HepG2 (cell line): ENCODE data around the gene DMXL2. TPM values are rescaled to one million over a fixed set of nuclear protein-coding genes. Genes with fewer than 3 reads are reported as not detected.

Experiments used
- ATAC-seq: fragments of 200-7000 bp; cut with Tn5 transposase; 3 replicates; pipeline ENCODE4 v1.9.1; 2020; ENCODE audit warnings: mild to moderate bottlenecking, moderate library complexity
- BruUV-seq: library from RNA; stranded (reverse); fragments of 400-500 nt; replicated peaks from 2 replicates; lab custom pipeline; 2021; lab: Mats Ljungman, UMichigan
- CTCF ChIA-PET: fragments of 300-600 bp; formaldehyde crosslinking; extraction: SDS; loops from one replicate; lab custom pipeline; 2021; ENCODE audit warnings: low total read pairs, inconsistent platforms, low intra/inter-chr PET ratio; lab: Yijun Ruan, JAX
- POLR2A ChIA-PET: fragments of 350-600 bp; sonication (Branson Sonifier 250); formaldehyde crosslinking; loops from one replicate; lab custom pipeline; 2020; ENCODE audit warnings: antibody characterized with exemption, inconsistent platforms; lab: Yijun Ruan, JAX
- DNase-seq: peaks from one replicate; pipeline ENCODE4 v3.0.0-alpha.2; 2015; ENCODE audit warnings: low spot score
- FAIRE-seq: peaks from 3 replicates; lab custom pipeline; 2011; peaks lifted over from hg19 to GRCh38; lab: Jason Lieb, UNC
- H2AFZ ChIP-seq: one replicate; pipeline ENCODE4 v1.6.1; 2011; ENCODE audit warnings: low read length, inconsistent platforms
- H3K27ac ChIP-seq: fragments of 300-600 bp; 3 replicates; pipeline ENCODE4 v1.8.0; 2011; ENCODE audit warnings: mixed run types, mild to moderate bottlenecking, mixed read lengths, low read length, inconsistent platforms; ENCODE audit not compliant: insufficient read depth; ENCODE audit errors: extremely low read length
- H3K27me3 ChIP-seq, 2 experiments: fragments of 200-600 bp in 1 of 2; 2 replicates in 1 of 2; 3 replicates in 1 of 2; pipeline versions ENCODE4 v1.6.0 to v1.8.0; 2011; ENCODE audit warnings: low read length in 2 of 2, mild to moderate bottlenecking in 2 of 2, moderate library complexity in 2 of 2, inconsistent platforms in 1 of 2; ENCODE audit not compliant: insufficient read depth in 2 of 2, control insufficient read depth in 1 of 2
- H3K36me3 ChIP-seq, 2 experiments: fragments of 200-600 bp in 1 of 2; replicated peaks in 1 of 2; 2 replicates in 1 of 2; 3 replicates in 1 of 2; pipeline versions ENCODE4 v1.5.1 to v1.8.0; 2011; ENCODE audit warnings: low read length in 2 of 2, inconsistent platforms in 1 of 2; ENCODE audit not compliant: insufficient read depth in 2 of 2, control insufficient read depth in 1 of 2
- H3K4me1 ChIP-seq: 2 replicates; pipeline ENCODE4 v1.5.1; 2012; ENCODE audit warnings: low read length, inconsistent platforms; ENCODE audit not compliant: insufficient read depth
- H3K4me2 ChIP-seq: 2 replicates; pipeline ENCODE4 v1.6.0; 2011; ENCODE audit warnings: low read depth, low read length, inconsistent platforms
- H3K4me3 ChIP-seq, 3 experiments: fragments of 200-600 bp in 1 of 3; sonication (generic), shearing (Covaris generic) in 1 of 3; replicated peaks in 1 of 3; 2 replicates each; pipeline ENCODE4 v1.5.1; 2011 to 2016; ENCODE audit warnings: low read length in 3 of 3, inconsistent platforms in 2 of 3, low read depth in 2 of 3, mild to moderate bottlenecking in 2 of 3, control low read depth in 1 of 3, mixed read lengths in 1 of 3; ENCODE audit not compliant: insufficient read depth in 1 of 3
- H3K79me2 ChIP-seq: one replicate; pipeline ENCODE4 v1.6.1; 2011; ENCODE audit warnings: low read length, inconsistent platforms; ENCODE audit not compliant: insufficient read depth
- H3K9ac ChIP-seq: 2 replicates; pipeline ENCODE4 v1.6.0; 2011; ENCODE audit warnings: mild to moderate bottlenecking, low read depth, low read length, inconsistent platforms; ENCODE audit not compliant: insufficient read depth
- H3K9me3 ChIP-seq: 2 replicates; pipeline ENCODE4 v1.5.1; 2012; ENCODE audit warnings: mild to moderate bottlenecking, low read length
- H4K20me1 ChIP-seq: 2 replicates; pipeline ENCODE4 v1.6.0; 2011; ENCODE audit warnings: inconsistent platforms, mild to moderate bottlenecking, low read length, moderate library complexity; ENCODE audit not compliant: insufficient read depth
- ETV6 ChIP-seq: sonication (generic); formaldehyde crosslinking; conservative IDR thresholded peaks from 2 replicates; pipeline ENCODE4 v1.4.0; 2020; ENCODE audit warnings: missing genetic modification reagents
- FOXJ3 ChIP-seq: sonication (generic); formaldehyde crosslinking; IDR thresholded peaks from 2 replicates; pipeline ENCODE4 v1.4.0; 2020; ENCODE audit warnings: missing genetic modification reagents, mild to moderate bottlenecking, borderline replicate concordance
- GFI1 ChIP-seq: sonication (generic); formaldehyde crosslinking; IDR thresholded peaks from 2 replicates; pipeline ENCODE4 v1.5.0; 2020; ENCODE audit warnings: missing genetic modification reagents, mild to moderate bottlenecking, borderline replicate concordance
- KAT2B ChIP-seq: fragments of 150-350 bp; IDR thresholded peaks from 2 replicates; pipeline ENCODE4 v1.6.1; 2014; ENCODE audit warnings: low read depth, low read length, borderline replicate concordance
- MAF1 ChIP-seq: sonication (generic); formaldehyde crosslinking; IDR thresholded peaks from 2 replicates; pipeline ENCODE4 v1.5.0; 2020; ENCODE audit warnings: missing genetic modification reagents, borderline replicate concordance
- ZBTB3 ChIP-seq: sonication (generic); formaldehyde crosslinking; IDR thresholded peaks from 2 replicates; pipeline ENCODE4 v1.4.0; 2020; ENCODE audit warnings: low read depth, mild to moderate bottlenecking, moderate library complexity, missing genetic modification reagents, borderline replicate concordance
- ZNF121 ChIP-seq: sonication (generic); formaldehyde crosslinking; IDR thresholded peaks from 2 replicates; pipeline ENCODE4 v1.5.0; 2020; ENCODE audit warnings: mild to moderate bottlenecking, missing genetic modification reagents
- ZNF598 ChIP-seq: sonication (generic); formaldehyde crosslinking; IDR thresholded peaks from 2 replicates; pipeline ENCODE4 v1.5.1; 2020; ENCODE audit warnings: mild to moderate bottlenecking, missing genetic modification reagents, borderline replicate concordance
- ZNF746 ChIP-seq: sonication (generic); formaldehyde crosslinking; IDR thresholded peaks from 2 replicates; pipeline ENCODE4 v1.8.0; 2022; ENCODE audit warnings: mild to moderate bottlenecking, missing genetic modification reagents
- ZNF782 ChIP-seq: sonication (generic); formaldehyde crosslinking; IDR thresholded peaks from 2 replicates; pipeline ENCODE4 v1.4.0; 2020; ENCODE audit warnings: missing genetic modification reagents, mild to moderate bottlenecking, borderline replicate concordance
- ZNF792 ChIP-seq: IDR thresholded peaks from 2 replicates; pipeline ENCODE4 v1.6.1; 2016
- WGBS: methylation state at CpG from one replicate; pipeline ENCODE4 v1.1.6; 2017; ENCODE audit warnings: low lambda C conversion rate; 5-methylcytosine and 5-hydroxymethylcytosine counted together
- in situ Hi-C: cut with HindIII; loops from 2 replicates; pipeline ENCODE4 v1.10.0; 2017; ENCODE audit warnings: low pct_unique_long_range_greater_than_20kb; ENCODE audit not compliant: extremely low pct_ligation_motif_present
- intact Hi-C: fragments of 100-400 bp; cut with micrococcal nuclease; formaldehyde crosslinking; loops from one replicate; pipeline ENCODE4 v1.10.0; 2022; ENCODE audit not compliant: unreplicated experiment
- polyA plus RNA-seq, 8 experiments: library from polyadenylated mRNA; depleted of rRNA in 3 of 8; stranded (reverse) in 7 of 8; unstranded in 1 of 8; fragments of >200 nt; fragmentation: Illumina TruSeq in 4 of 8; extraction: Trizol in 4 of 8; gene quantifications; 2 replicates each; pipeline versions ENCODE4 v1.2.1 to v1.2.3, GENCODE V29; 2011 to 2016; ENCODE audit warnings: low read depth in 4 of 8, missing spikeins in 1 of 8, mixed read lengths in 1 of 8; ENCODE audit not compliant: insufficient read depth in 1 of 8
- total RNA-seq, 5 experiments: library from RNA; depleted of rRNA; stranded (reverse); fragments of >200 nt; fragmentation: Illumina TruSeq; extraction: Trizol; gene quantifications; 2 replicates each; pipeline ENCODE4 v1.2.3, GENCODE V29; 2016; ENCODE audit warnings: low read depth in 1 of 5
- TF ChIP-seq, protein P1 (sequence below): sonication (generic); formaldehyde crosslinking; conservative IDR thresholded peaks from 2 replicates; pipeline ENCODE4 v1.8.0; 2022; ENCODE audit warnings: mild to moderate bottlenecking, moderate library complexity, missing genetic modification reagents
- TF ChIP-seq, protein P2 (sequence below): sonication (generic); formaldehyde crosslinking; conservative IDR thresholded peaks from 2 replicates; pipeline ENCODE4 v1.4.0; 2020; ENCODE audit warnings: missing genetic modification reagents

The DMXL2 gene
- total and polyA plus RNA-seq, 2 of the 13 experiments (the other 11 are each of a cell fraction or from before 2014, with no cell fraction given): 11.6 to 15.3 TPM

DNA sequence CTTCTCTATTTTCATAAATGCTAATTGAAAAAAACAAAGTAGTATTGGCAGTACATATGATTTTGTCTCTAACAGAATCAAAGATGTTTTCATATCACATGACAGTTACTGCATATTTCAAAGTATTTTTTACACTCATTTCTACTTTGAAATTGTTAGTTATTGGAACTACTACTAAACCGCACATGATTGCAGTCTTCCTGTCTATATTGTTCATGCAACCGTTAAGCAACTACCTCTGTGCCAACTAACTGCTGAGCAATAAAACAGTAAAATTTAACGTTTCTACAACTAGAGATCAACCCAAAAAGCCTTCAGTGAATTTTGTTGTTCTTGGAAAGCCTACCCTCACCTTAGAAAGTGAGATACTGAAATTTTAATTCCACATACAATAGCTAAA, 64.2 kb downstream of the DMXL2 start:
- DNase-seq: no peak
- FAIRE-seq: no peak
- TF ChIP-seq KAT2B (no peak), ETV6 (no peak), ZNF598 (CRISPR knock-in tag) (no peak), ZNF746 (CRISPR knock-in tag) (no peak), ZNF782 (CRISPR knock-in tag) (no peak), GFI1 (CRISPR knock-in tag) (no peak), ZNF121 (CRISPR knock-in tag) (no peak), ZBTB3 (CRISPR knock-in tag) (no peak), ZNF792 (no peak), FOXJ3 (CRISPR knock-in tag) (no peak), MAF1 (CRISPR knock-in tag) (no peak)
- TF ChIP-seq, protein P1, sequence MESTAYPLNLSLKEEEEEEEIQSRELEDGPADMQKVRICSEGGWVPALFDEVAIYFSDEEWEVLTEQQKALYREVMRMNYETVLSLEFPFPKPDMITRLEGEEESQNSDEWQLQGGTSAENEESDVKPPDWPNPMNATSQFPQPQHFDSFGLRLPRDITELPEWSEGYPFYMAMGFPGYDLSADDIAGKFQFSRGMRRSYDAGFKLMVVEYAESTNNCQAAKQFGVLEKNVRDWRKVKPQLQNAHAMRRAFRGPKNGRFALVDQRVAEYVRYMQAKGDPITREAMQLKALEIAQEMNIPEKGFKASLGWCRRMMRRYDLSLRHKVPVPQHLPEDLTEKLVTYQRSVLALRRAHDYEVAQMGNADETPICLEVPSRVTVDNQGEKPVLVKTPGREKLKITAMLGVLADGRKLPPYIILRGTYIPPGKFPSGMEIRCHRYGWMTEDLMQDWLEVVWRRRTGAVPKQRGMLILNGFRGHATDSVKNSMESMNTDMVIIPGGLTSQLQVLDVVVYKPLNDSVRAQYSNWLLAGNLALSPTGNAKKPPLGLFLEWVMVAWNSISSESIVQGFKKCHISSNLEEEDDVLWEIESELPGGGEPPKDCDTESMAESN (CRISPR knock-in tag): no peak
- TF ChIP-seq, protein P2, sequence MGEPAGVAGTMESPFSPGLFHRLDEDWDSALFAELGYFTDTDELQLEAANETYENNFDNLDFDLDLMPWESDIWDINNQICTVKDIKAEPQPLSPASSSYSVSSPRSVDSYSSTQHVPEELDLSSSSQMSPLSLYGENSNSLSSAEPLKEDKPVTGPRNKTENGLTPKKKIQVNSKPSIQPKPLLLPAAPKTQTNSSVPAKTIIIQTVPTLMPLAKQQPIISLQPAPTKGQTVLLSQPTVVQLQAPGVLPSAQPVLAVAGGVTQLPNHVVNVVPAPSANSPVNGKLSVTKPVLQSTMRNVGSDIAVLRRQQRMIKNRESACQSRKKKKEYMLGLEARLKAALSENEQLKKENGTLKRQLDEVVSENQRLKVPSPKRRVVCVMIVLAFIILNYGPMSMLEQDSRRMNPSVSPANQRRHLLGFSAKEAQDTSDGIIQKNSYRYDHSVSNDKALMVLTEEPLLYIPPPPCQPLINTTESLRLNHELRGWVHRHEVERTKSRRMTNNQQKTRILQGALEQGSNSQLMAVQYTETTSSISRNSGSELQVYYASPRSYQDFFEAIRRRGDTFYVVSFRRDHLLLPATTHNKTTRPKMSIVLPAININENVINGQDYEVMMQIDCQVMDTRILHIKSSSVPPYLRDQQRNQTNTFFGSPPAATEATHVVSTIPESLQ: no peak
- TF ChIP-seq, all 625 proteins: peak for 0
- Histone ChIP-seq H3K27ac (no peak overlapping the region), H3K27me3 (no peaks in the 10 kb centered on the region), H4K20me1 (no peaks in the 10 kb centered on the region), H2AFZ (no peak overlapping the region), H3K9me3 (no peaks in the 10 kb centered on the region), H3K4me3 (no peak overlapping the region), H3K79me2 (no peaks in the 10 kb centered on the region), H3K36me3 (no peaks in the 10 kb centered on the region), H3K4me2 (no peak overlapping the region), H3K9ac (no peak overlapping the region), H3K4me1 (no peaks in the 10 kb centered on the region)
- no TSS peak for BruUV-seq
- no peak for ATAC-seq
- CTCF ChIA-PET: no interaction called here
- POLR2A ChIA-PET: no interaction called here
- in situ Hi-C loops (no loop called here), intact Hi-C loops (no loop called here)
- WGBS: 95% methylated on average over 3 of the region's 3 CpGs
